ENCODE data around the gene GNAI2. TPM values are rescaled to one million over a fixed set of nuclear protein-coding genes. Genes with fewer than 3 reads are reported as not detected.

The GNAI2 gene
- total and polyA plus RNA-seq, 2 donors (not counting 3 experiments of a cell fraction or from before 2014, with no cell fraction given): 767 to 1,875 TPM

- no peaks in the 10 kb centered on the region for H3K4me1 ChIP-seq (ENCODE audit: control insufficient read depth, extremely low read depth, insufficient read depth, low read length)
- H3K79me2 ChIP-seq (ENCODE audit: control insufficient read depth, insufficient read depth, low read length): no peaks in the 10 kb centered on the region
- dilution Hi-C loops (cut with MboI; ENCODE audit: extremely low pct_ligation_motif_present, low sequenced_read_pairs) (no loop called here), intact Hi-C loops (cut with micrococcal nuclease) (no loop called here)
- no peak for DNase-seq (ENCODE audit: low read depth, low spot score)
- POLR2A ChIA-PET: no interaction called here
- H2AFZ ChIP-seq (ENCODE audit: low read depth, low read length): no peak overlapping the region
- FAIRE-seq: no peak
- no peak overlapping the region for H3K27ac ChIP-seq (ENCODE audit: insufficient read depth, low read depth, low read length)
- H3K9me1 ChIP-seq (replicated peaks; ENCODE audit: control insufficient read depth, extremely low read depth, insufficient read depth, low read length): no peaks in the 10 kb centered on the region
- H3K4me3 ChIP-seq (replicated peaks in 1 of 3; ENCODE audit: insufficient read depth in 1 of 3, low read depth in 1 of 3, low read length in 3 of 3): no peak overlapping the region
- TF ChIP-seq MYC (IDR thresholded peaks at IDR 0.05; ENCODE audit: low read depth, low read length) (no peak), MAX (IDR thresholded peaks at IDR 0.05; ENCODE audit: insufficient read depth, insufficient read length) (no peak)
- no peaks in the 10 kb centered on the region for H3K36me3 ChIP-seq (ENCODE audit: control insufficient read depth in 2 of 2, extremely low read depth in 1 of 2, insufficient read depth in 2 of 2, low read length in 2 of 2)
- no TSS peak for BruUV-seq (replicated peaks)
- H3K4me2 ChIP-seq (ENCODE audit: insufficient read depth, low read length): no peak overlapping the region
- no peaks in the 10 kb centered on the region for H3K9me3 ChIP-seq (replicated peaks; ENCODE audit: control insufficient read depth, insufficient read depth, low read length)
- CTCF ChIA-PET: interaction anchor here (0.9 to 7.3 kb wide), 6 partner anchors 8 to 22 kb away, joined by 3 to 55 read pairs (median 10); no protein-coding TSS in a partner anchor
- H3K27me3 ChIP-seq (ENCODE audit: control insufficient read depth in 2 of 2, insufficient read depth in 2 of 2, low read length in 2 of 2): no peaks in the 10 kb centered on the region
- no peaks in the 10 kb centered on the region for H4K20me1 ChIP-seq (replicated peaks; ENCODE audit: control insufficient read depth, extremely low read depth, insufficient read depth, low read length)
- H3K9ac ChIP-seq (replicated peaks; ENCODE audit: extremely low read depth, insufficient read depth, low read length): no peak overlapping the region
These were observed 18.3 kb upstream of the GNAI2 start for GRCh38 chr3:50217681-50218080.

GRCh38 chr3:50218448-50218847 is 17.6 kb upstream of the GNAI2 start:
- BruUV-seq (replicated peaks): no TSS peak
- DNase-seq (ENCODE audit: low read depth, low spot score): no peak
- no peaks in the 10 kb centered on the region for H3K36me3 ChIP-seq (ENCODE audit: control insufficient read depth in 2 of 2, extremely low read depth in 1 of 2, insufficient read depth in 2 of 2, low read length in 2 of 2)
- dilution Hi-C loops (cut with MboI; ENCODE audit: extremely low pct_ligation_motif_present, low sequenced_read_pairs) (no loop called here), intact Hi-C loops (cut with micrococcal nuclease) (no loop called here)
- no peak overlapping the region for H3K4me2 ChIP-seq (ENCODE audit: insufficient read depth, low read length)
- H3K79me2 ChIP-seq (ENCODE audit: control insufficient read depth, insufficient read depth, low read length): no peaks in the 10 kb centered on the region
- H3K27me3 ChIP-seq (ENCODE audit: control insufficient read depth in 2 of 2, insufficient read depth in 2 of 2, low read length in 2 of 2): no peaks in the 10 kb centered on the region
- no peaks in the 10 kb centered on the region for H3K9me3 ChIP-seq (replicated peaks; ENCODE audit: control insufficient read depth, insufficient read depth, low read length)
- H3K9me1 ChIP-seq (replicated peaks; ENCODE audit: control insufficient read depth, extremely low read depth, insufficient read depth, low read length): no peaks in the 10 kb centered on the region
- no peaks in the 10 kb centered on the region for H3K4me1 ChIP-seq (ENCODE audit: control insufficient read depth, extremely low read depth, insufficient read depth, low read length)
- TF ChIP-seq FOS (IDR thresholded peaks at IDR 0.05; ENCODE audit: borderline replicate concordance, insufficient read depth, low read length) (no peak), JUN (IDR thresholded peaks at IDR 0.05; ENCODE audit: borderline replicate concordance, insufficient read depth, insufficient read length, low read depth) (no peak), MAX (IDR thresholded peaks at IDR 0.05; ENCODE audit: insufficient read depth, insufficient read length) (no peak), GATA2 (IDR thresholded peaks at IDR 0.05; ENCODE audit: insufficient read depth, insufficient read length, low read depth, low read length) (no peak), EZH2 (IDR thresholded peaks at IDR 0.05; ENCODE audit: borderline replicate concordance, low read depth, low read length, severe bottlenecking) (no peak), CTCF (IDR thresholded peaks at IDR 0.05; ENCODE audit: extremely low read depth in 1 of 2, insufficient read depth in 1 of 2, low read depth in 1 of 2, low read length in 2 of 2) (no peak), POLR2A (IDR thresholded peaks at IDR 0.05; ENCODE audit: low read depth, low read length) (no peak), MYC (IDR thresholded peaks at IDR 0.05; ENCODE audit: low read depth, low read length) (no peak), POLR2AphosphoS5 (IDR thresholded peaks at IDR 0.05; ENCODE audit: insufficient read depth, low read depth, low read length) (no peak)
- no peaks in the 10 kb centered on the region for H4K20me1 ChIP-seq (replicated peaks; ENCODE audit: control insufficient read depth, extremely low read depth, insufficient read depth, low read length)
- CTCF ChIA-PET: interaction anchor here (0.8 to 7.3 kb wide), 7 partner anchors 8 to 36 kb away, joined by 3 to 55 read pairs (median 4); no protein-coding TSS in a partner anchor
- no peak for FAIRE-seq
- no peak overlapping the region for H3K27ac ChIP-seq (ENCODE audit: insufficient read depth, low read depth, low read length)
- H3K9ac ChIP-seq (replicated peaks; ENCODE audit: extremely low read depth, insufficient read depth, low read length): no peak overlapping the region
- no peak overlapping the region for H2AFZ ChIP-seq (ENCODE audit: low read depth, low read length)
- POLR2A ChIA-PET: interaction anchor here (0.5 kb wide), 1 partner anchor 134 kb away, joined by 6 read pairs; no protein-coding TSS in a partner anchor
- H3K4me3 ChIP-seq (replicated peaks in 1 of 3; ENCODE audit: insufficient read depth in 1 of 3, low read depth in 1 of 3, low read length in 3 of 3): no peak overlapping the region

Measured in endothelial cell of umbilical vein (primary cell).